ENCODE measurements around the gene ERRFI1. TPM values are rescaled to one million over a fixed set of nuclear protein-coding genes. Genes with fewer than 3 reads are reported as not detected.
"Not testable (repeated sequence)": the region's sequence is repeated elsewhere in the genome, so short reads cannot be mapped to it uniquely, and the experiment has no call there.

The ERRFI1 gene
- total RNA-seq, 2 experiments from 2014 or later, result not detected

DNA sequence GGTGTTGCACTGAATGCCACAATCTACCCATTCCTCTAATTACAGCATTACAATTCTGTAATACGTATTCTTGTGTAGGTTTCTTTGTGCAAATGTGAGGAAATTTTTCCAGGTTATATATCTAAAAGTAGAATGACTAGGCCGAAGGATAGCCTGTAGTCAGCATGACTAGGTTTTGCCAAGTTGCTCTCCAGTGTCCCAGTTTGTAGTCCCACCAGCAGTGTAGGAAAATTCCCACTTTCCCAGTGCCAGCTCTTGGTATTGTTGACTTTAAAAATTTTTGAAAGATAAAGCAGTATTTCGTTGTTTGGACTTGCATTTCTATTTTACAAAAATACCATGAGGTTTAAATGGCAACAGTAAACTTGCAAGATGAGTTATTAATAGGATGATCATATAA lies 61.6 kb downstream of the ERRFI1 start:
- peaks cover 54% of the 10 kb centered on the region for H3K79me2 ChIP-seq (ENCODE audit: insufficient read depth, low read depth, low read length)
- intact Hi-C loops (cut with micrococcal nuclease; ENCODE audit: unreplicated experiment), result loop anchor here (5.0 kb wide), 1 partner anchor 192 kb away; the partner anchor contains the start of gene VAMP3
- POLR2A ChIA-PET, result no interaction called here
- CTCF ChIA-PET (ENCODE audit: unreplicated experiment), result no interaction called here
- H3K9me3 ChIP-seq (ENCODE audit: low read length), result no peaks in the 10 kb centered on the region
- TF ChIP-seq EZH2phosphoT487 (IDR thresholded peaks at IDR 0.05; ENCODE audit: borderline replicate concordance, low read depth, low read length), result no peak
- TF ChIP-seq, protein P1, sequence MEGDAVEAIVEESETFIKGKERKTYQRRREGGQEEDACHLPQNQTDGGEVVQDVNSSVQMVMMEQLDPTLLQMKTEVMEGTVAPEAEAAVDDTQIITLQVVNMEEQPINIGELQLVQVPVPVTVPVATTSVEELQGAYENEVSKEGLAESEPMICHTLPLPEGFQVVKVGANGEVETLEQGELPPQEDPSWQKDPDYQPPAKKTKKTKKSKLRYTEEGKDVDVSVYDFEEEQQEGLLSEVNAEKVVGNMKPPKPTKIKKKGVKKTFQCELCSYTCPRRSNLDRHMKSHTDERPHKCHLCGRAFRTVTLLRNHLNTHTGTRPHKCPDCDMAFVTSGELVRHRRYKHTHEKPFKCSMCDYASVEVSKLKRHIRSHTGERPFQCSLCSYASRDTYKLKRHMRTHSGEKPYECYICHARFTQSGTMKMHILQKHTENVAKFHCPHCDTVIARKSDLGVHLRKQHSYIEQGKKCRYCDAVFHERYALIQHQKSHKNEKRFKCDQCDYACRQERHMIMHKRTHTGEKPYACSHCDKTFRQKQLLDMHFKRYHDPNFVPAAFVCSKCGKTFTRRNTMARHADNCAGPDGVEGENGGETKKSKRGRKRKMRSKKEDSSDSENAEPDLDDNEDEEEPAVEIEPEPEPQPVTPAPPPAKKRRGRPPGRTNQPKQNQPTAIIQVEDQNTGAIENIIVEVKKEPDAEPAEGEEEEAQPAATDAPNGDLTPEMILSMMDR (conservative IDR thresholded peaks at IDR 0.05; ENCODE audit: low read length), result no peak
- H3K4me3 ChIP-seq (ENCODE audit: low read depth, low read length, poor library complexity, severe bottlenecking), result no peak overlapping the region
- H4K20me1 ChIP-seq (ENCODE audit: insufficient read depth, low read length), result peaks cover 6% of the 10 kb centered on the region; the same call in 1 of the 2 replicates
- no peak overlapping the region for H3K27ac ChIP-seq (ENCODE audit: low read depth, low read length, poor library complexity, severe bottlenecking)
- H3K36me3 ChIP-seq (ENCODE audit: insufficient read depth, low read length), result peaks cover 67% of the 10 kb centered on the region
- no peak overlapping the region for H2AFZ ChIP-seq (ENCODE audit: low read length)
- BruUV-seq (replicated peaks), result no TSS peak
- H3K9me2 ChIP-seq (ENCODE audit: insufficient read depth, low read length), result no peaks in the 10 kb centered on the region
- no peak for DNase-seq (ENCODE audit: low spot score)
- H3K4me1 ChIP-seq (ENCODE audit: insufficient read depth, low read length, poor library complexity, severe bottlenecking), result peaks cover 38% of the 10 kb centered on the region
- no peak overlapping the region; the same call in 1 of the 2 replicates for H3K4me2 ChIP-seq (ENCODE audit: low read length)

DNA sequence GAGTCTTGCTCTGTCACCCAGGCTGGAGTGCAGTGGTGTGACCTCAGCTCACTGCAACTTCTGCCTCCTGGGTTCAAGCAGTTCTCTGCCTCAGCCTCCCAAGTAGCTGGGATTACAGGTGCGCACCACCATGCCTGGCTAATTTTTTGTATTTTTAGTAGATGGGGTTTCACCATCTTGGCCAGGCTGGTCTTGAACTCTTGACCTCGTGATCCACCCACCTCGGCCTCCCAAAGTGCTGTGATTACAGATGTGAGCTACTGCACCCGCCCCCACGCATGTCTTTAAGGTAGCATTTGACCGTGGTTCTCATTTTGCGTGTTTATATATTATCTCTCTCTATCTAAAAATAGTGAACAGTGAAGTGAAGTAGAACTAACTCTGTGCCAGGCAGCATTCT lies 62.3 kb downstream of the ERRFI1 start:
- DNase-seq (ENCODE audit: low spot score); H3K27ac ChIP-seq (ENCODE audit: low read depth, low read length, poor library complexity, severe bottlenecking); H3K9me2 ChIP-seq (ENCODE audit: insufficient read depth, low read length); BruUV-seq (replicated peaks); H3K4me2 ChIP-seq (ENCODE audit: low read length); H4K20me1 ChIP-seq (ENCODE audit: insufficient read depth, low read length); H3K4me3 ChIP-seq (ENCODE audit: low read depth, low read length, poor library complexity, severe bottlenecking); H2AFZ ChIP-seq (ENCODE audit: low read length); POLR2A ChIA-PET; CTCF ChIA-PET (ENCODE audit: unreplicated experiment); H3K9me3 ChIP-seq (ENCODE audit: low read length): not testable (repeated sequence)
- Histone ChIP-seq H3K79me2 (ENCODE audit: insufficient read depth, low read depth, low read length) (peaks cover 54% of the 10 kb centered on the region), H3K4me1 (ENCODE audit: insufficient read depth, low read length, poor library complexity, severe bottlenecking) (peaks cover 38% of the 10 kb centered on the region), H3K36me3 (ENCODE audit: insufficient read depth, low read length) (peaks cover 61% of the 10 kb centered on the region)
- intact Hi-C loops (cut with micrococcal nuclease; ENCODE audit: unreplicated experiment), result loop anchor here (5.0 kb wide), 1 partner anchor 192 kb away; the partner anchor contains the start of gene VAMP3

DNA sequence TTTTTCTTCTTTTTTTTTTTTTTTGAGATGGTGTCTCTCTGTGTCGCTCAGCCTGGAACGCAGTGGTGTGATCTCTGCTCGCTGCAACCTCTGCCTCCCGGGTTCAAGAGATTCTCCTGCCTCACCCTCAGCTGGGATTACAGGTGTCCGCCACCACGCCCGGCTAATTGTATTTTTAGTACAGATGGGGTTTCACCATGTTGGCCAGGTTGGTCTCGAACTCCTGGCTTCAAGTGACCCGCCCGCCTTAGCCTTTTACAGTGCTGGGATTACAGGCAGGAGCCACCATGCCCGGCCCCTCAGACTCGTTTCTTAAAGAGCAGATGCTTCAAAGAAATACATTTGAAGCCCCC lies 62.8 kb downstream of the ERRFI1 start:
- H2AFZ ChIP-seq (ENCODE audit: low read length); DNase-seq (ENCODE audit: low spot score); H3K9me3 ChIP-seq (ENCODE audit: low read length); H3K9me2 ChIP-seq (ENCODE audit: insufficient read depth, low read length); BruUV-seq (replicated peaks); H4K20me1 ChIP-seq (ENCODE audit: insufficient read depth, low read length); H3K27ac ChIP-seq (ENCODE audit: low read depth, low read length, poor library complexity, severe bottlenecking); CTCF ChIA-PET (ENCODE audit: unreplicated experiment): not testable (repeated sequence)
- peak overlapping the region; percentile 87 for H3K4me2 ChIP-seq (ENCODE audit: low read length)
- peaks cover 38% of the 10 kb centered on the region for H3K4me1 ChIP-seq (ENCODE audit: insufficient read depth, low read length, poor library complexity, severe bottlenecking)
- H3K4me3 ChIP-seq (ENCODE audit: low read depth, low read length, poor library complexity, severe bottlenecking), result peak overlapping the region; percentile 84
- POLR2A ChIA-PET, result interaction anchor here (1.0 kb wide), 1 partner anchor 54 kb away, joined by 9 read pairs; no protein-coding TSS in a partner anchor
- H3K36me3 ChIP-seq (ENCODE audit: insufficient read depth, low read length), result peaks cover 56% of the 10 kb centered on the region
- intact Hi-C loops (cut with micrococcal nuclease; ENCODE audit: unreplicated experiment), result loop anchor here (5.0 kb wide), 1 partner anchor 191 kb away; the partner anchor contains the start of gene VAMP3
- peaks cover 49% of the 10 kb centered on the region for H3K79me2 ChIP-seq (ENCODE audit: insufficient read depth, low read depth, low read length)
